Fibroblast of mammary gland (primary cell): ENCODE data around the gene ANKRD55.
"Not testable (repeated sequence)": the region's sequence is repeated elsewhere in the genome, so short reads cannot be mapped to it uniquely, and the experiment has no call there.

ENCODE experiments used
- DNase-seq: peaks from one replicate; pipeline ENCODE4 v3.0.0-alpha.2; 2010; ENCODE audit warnings: low read depth
- H3K4me3 ChIP-seq: 2 replicates; pipeline ENCODE4 v1.5.1; 2011; ENCODE audit warnings: low read depth, mild to moderate bottlenecking, low read length, moderate library complexity; ENCODE audit not compliant: control insufficient read depth
- CTCF ChIP-seq: conservative IDR thresholded peaks from 2 replicates; pipeline ENCODE4 v1.5.1; 2011; ENCODE audit warnings: low read depth, low read length, inconsistent platforms; ENCODE audit not compliant: control insufficient read depth, insufficient read depth

The ANKRD55 gene

GRCh38 chr5:56277573-56277972 is 44.4 kb upstream of the ANKRD55 start:
- H3K4me3 ChIP-seq = no peak overlapping the region
- no peak for TF ChIP-seq CTCF
- DNase-seq = no peak

- no peak for DNase-seq
- H3K4me3 ChIP-seq = no peak overlapping the region
- no peak for TF ChIP-seq CTCF
Observed at GRCh38 chr5:56273376-56273955, 40.3 kb upstream of the ANKRD55 start.

- no peak overlapping the region for H3K4me3 ChIP-seq
- no peak for TF ChIP-seq CTCF
- no peak for DNase-seq
Observed at GRCh38 chr5:56272765-56273164, 39.6 kb upstream of the ANKRD55 start.

GRCh38 chr5:56270568-56271392 is 37.6 kb upstream of the ANKRD55 start:
- TF ChIP-seq CTCF = peak; percentile 100
- H3K4me3 ChIP-seq = no peak overlapping the region
- peak; percentile 80 for DNase-seq

- no peak for TF ChIP-seq CTCF
- H3K4me3 ChIP-seq = no peak overlapping the region
- DNase-seq = no peak
Observed at GRCh38 chr5:56270058-56270457, 36.9 kb upstream of the ANKRD55 start.

- no peak overlapping the region for H3K4me3 ChIP-seq
- TF ChIP-seq CTCF = peak; percentile 72
- DNase-seq = peak; percentile 74
Observed at GRCh38 chr5:56269216-56269927, 36.2 kb upstream of the ANKRD55 start.

GRCh38 chr5:56268707-56269106 is 35.6 kb upstream of the ANKRD55 start:
- not testable (repeated sequence) for H3K4me3 ChIP-seq, DNase-seq
